Sigmoid colon (tissue), 4 donors: ENCODE measurements around the gene TNFRSF19.

Source experiments
- CTCF ChIP-seq, 4 experiments: fragments of 450-650 bp in 3 of 4; fragments of 200-600 bp in 1 of 4; IDR thresholded peaks; one replicate each; pipeline ENCODE4 v1.5.1; 2016 to 2019; ENCODE audit warnings: antibody characterized with exemption in 4 of 4, mild to moderate bottlenecking in 3 of 4, moderate library complexity in 2 of 4
- EP300 ChIP-seq, 4 donors: sonication (generic); formaldehyde crosslinking; IDR thresholded peaks; one replicate each; pipeline ENCODE4 v1.6.1; 2017; ENCODE audit warnings: antibody characterized with exemption in 4 of 4
- POLR2A ChIP-seq, 2 donors: fragments of 450-650 bp; IDR thresholded peaks; one replicate each; pipeline ENCODE4 v1.6.1; 2016; ENCODE audit warnings: antibody characterized with exemption in 2 of 2, mild to moderate bottlenecking in 2 of 2, moderate library complexity in 2 of 2

DNA sequence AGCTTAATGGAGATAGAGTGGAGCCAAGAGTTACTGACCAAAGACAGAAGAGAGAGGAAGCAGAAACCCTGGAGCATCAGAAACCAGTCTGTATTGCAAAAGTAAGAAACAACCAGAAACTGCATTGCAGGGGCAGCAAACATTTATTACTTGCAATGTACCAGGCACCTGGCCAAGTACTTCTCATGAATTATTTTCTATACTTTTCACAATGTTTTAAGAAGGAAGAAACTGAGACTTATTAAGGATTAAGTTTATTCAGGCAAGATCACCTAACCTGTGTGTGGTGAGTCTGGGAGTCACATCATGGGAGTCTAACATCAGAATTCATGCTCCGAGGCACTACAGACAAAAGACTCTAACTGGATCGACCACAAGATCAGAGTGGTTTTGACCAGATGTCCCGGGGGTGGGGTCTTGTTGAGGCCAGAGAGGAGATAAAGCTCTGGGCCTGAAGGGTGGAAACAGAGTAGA, 47.4 kb downstream of the TNFRSF19 start:
- no peak for TF ChIP-seq CTCF (IDR thresholded peaks at IDR 0.05)
- no peak for TF ChIP-seq EP300 (IDR thresholded peaks at IDR 0.05)
- no peak for TF ChIP-seq POLR2A (IDR thresholded peaks at IDR 0.05)
